ENCODE results near the gene SHROOM3. TPM values are rescaled to one million over a fixed set of nuclear protein-coding genes. Genes with fewer than 3 reads are reported as not detected.

The SHROOM3 gene
- total RNA-seq, 1 experiment from 2014 or later: 27.6 TPM

DNA sequence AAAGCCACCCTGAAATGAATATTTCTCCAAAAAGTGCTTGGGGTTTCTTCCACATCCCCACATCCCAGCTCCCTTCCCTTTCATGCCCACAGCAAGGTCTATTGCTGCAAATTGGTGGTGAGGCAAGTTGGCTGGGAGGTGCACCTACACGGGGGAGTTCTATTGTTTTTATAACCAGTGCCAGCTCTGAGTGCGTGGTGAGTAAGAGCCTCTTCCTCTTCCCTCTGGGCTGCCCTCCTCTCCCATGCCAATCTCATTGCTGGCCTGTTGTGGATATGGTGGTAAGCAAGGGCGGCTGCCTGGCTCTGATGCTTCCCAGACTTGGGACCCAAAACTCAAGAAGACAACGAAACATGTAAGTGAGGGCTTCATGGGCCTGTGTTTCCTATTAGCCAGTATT is 204.3 kb downstream of the SHROOM3 start:
- no peak overlapping the region for H3K18ac ChIP-seq (ENCODE audit: insufficient read length, low read depth, low read length)
- H3K36me3 Mint-ChIP-seq (ENCODE audit: insufficient read depth in 1 of 3, low read depth in 3 of 3): no peaks in the 10 kb centered on the region
- H4K91ac ChIP-seq (ENCODE audit: insufficient read length, low read depth, low read length): no peak overlapping the region
- H3K27ac Mint-ChIP-seq: no peak overlapping the region
- TF ChIP-seq, protein P1, sequence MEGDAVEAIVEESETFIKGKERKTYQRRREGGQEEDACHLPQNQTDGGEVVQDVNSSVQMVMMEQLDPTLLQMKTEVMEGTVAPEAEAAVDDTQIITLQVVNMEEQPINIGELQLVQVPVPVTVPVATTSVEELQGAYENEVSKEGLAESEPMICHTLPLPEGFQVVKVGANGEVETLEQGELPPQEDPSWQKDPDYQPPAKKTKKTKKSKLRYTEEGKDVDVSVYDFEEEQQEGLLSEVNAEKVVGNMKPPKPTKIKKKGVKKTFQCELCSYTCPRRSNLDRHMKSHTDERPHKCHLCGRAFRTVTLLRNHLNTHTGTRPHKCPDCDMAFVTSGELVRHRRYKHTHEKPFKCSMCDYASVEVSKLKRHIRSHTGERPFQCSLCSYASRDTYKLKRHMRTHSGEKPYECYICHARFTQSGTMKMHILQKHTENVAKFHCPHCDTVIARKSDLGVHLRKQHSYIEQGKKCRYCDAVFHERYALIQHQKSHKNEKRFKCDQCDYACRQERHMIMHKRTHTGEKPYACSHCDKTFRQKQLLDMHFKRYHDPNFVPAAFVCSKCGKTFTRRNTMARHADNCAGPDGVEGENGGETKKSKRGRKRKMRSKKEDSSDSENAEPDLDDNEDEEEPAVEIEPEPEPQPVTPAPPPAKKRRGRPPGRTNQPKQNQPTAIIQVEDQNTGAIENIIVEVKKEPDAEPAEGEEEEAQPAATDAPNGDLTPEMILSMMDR (conservative IDR thresholded peaks at IDR 0.05): no peak
- no peak overlapping the region for H2BK15ac ChIP-seq (ENCODE audit: low read depth, low read length)
- H3T11ph ChIP-seq (ENCODE audit: low read length): no peak overlapping the region
- H3K4me1 ChIP-seq (ENCODE audit: insufficient read depth, low read length): peaks cover 2% of the 10 kb centered on the region; the same call in 1 of the 2 replicates
- no peak overlapping the region for H3K4ac ChIP-seq (ENCODE audit: low read depth, low read length)
- H3K4me3 Mint-ChIP-seq: no peak overlapping the region
- WGBS (ENCODE audit: extremely low coverage, insufficient read length, low lambda C conversion rate): no CpG with 5 or more reads among the region's 4 CpGs
- H4K8ac ChIP-seq (replicated peaks; ENCODE audit: insufficient read length, low read depth, low read length): no peak overlapping the region
- peaks cover 26 to 43% of the 10 kb centered on the region in 2 experiments for H3K4me1 Mint-ChIP-seq
- H3K9me3 ChIP-seq (ENCODE audit: control insufficient read depth, low read depth, low read length): no peaks in the 10 kb centered on the region
- no peak overlapping the region for H2BK120ac ChIP-seq (ENCODE audit: low read depth, low read length, poor library complexity, severe bottlenecking)
- no peak overlapping the region for H2AK5ac ChIP-seq (ENCODE audit: insufficient read length, low read length)
- H3K23ac ChIP-seq (ENCODE audit: insufficient read length, low read depth, low read length): no peak overlapping the region
- no peak overlapping the region for H2AFZ ChIP-seq (ENCODE audit: low read length)
- H3K23me2 ChIP-seq (ENCODE audit: insufficient read length, low read depth, low read length, poor library complexity, severe bottlenecking): no peaks in the 10 kb centered on the region
- no peak overlapping the region for H4K5ac ChIP-seq (ENCODE audit: insufficient read length, low read depth, low read length)
- H3K79me2 ChIP-seq (ENCODE audit: insufficient read depth, low read length): no peaks in the 10 kb centered on the region
- H3K56ac ChIP-seq (ENCODE audit: insufficient read length, low read depth, low read length): no peak overlapping the region
- no peak overlapping the region for H2BK12ac ChIP-seq (ENCODE audit: insufficient read length, low read depth, low read length)
- DNase-seq: no peak
- no peak overlapping the region for H3K4me2 ChIP-seq (ENCODE audit: insufficient read depth, insufficient read length, low read length)
- H3K14ac ChIP-seq (ENCODE audit: insufficient read depth, low read length): no peak overlapping the region
- no peak overlapping the region for H2BK5ac ChIP-seq (ENCODE audit: insufficient read length, low read length)
- H4K20me1 ChIP-seq (ENCODE audit: control insufficient read depth, insufficient read depth, insufficient read length): no peaks in the 10 kb centered on the region
- H3K27me3 Mint-ChIP-seq (ENCODE audit: low read depth): no peaks in the 10 kb centered on the region
- H2BK20ac ChIP-seq (ENCODE audit: low read depth, low read length, poor library complexity, severe bottlenecking): no peak overlapping the region
- H3K27ac ChIP-seq (ENCODE audit: insufficient read length, low read depth, low read length): no peak overlapping the region
- H3K9me3 Mint-ChIP-seq: no peaks in the 10 kb centered on the region
- no peaks in the 10 kb centered on the region for H3K79me1 ChIP-seq (ENCODE audit: insufficient read depth, low read depth, low read length, poor library complexity, severe bottlenecking)
- H3K9ac ChIP-seq (ENCODE audit: extremely low read depth, insufficient read length, low read length): no peak overlapping the region
- H3K27me3 ChIP-seq (ENCODE audit: insufficient read depth, low read length): no peaks in the 10 kb centered on the region; the same call in 1 of the 2 replicates
